Psoas muscle (tissue), 8 donors: ENCODE data around the gene ABCA1. TPM values are rescaled to one million over a fixed set of nuclear protein-coding genes. Genes with fewer than 3 reads are reported as not detected.
"Not testable (repeated sequence)": the region's sequence is repeated elsewhere in the genome, so short reads cannot be mapped to it uniquely, and the experiment has no call there.

Experiments used
- ATAC-seq, 4 donors: fragments of 200-7000 bp; cut with Tn5 transposase; one replicate each; pipeline ENCODE4 v1.9.1; 2020; ENCODE audit warnings: moderate library complexity in 3 of 4, mild to moderate bottlenecking in 2 of 4
- DNase-seq, 2 donors: peaks; one replicate each; pipeline ENCODE4 v3.0.0-alpha.2; 2020
- H3K27ac ChIP-seq: fragments of 200-600 bp; one replicate; pipeline ENCODE4 v1.8.0; 2022
- H3K27me3 ChIP-seq, 3 donors: fragments of 200-600 bp in 1 of 3; one replicate each; pipeline versions ENCODE4 v1.6.1 to v1.8.0; 2013 to 2022; ENCODE audit warnings: low read length in 2 of 3, mild to moderate bottlenecking in 2 of 3, moderate library complexity in 1 of 3; ENCODE audit not compliant: insufficient read depth in 3 of 3
- H3K36me3 ChIP-seq, 2 donors: fragments of 200-600 bp in 1 of 2; one replicate each; pipeline versions ENCODE4 v1.6.1 to v1.8.0; 2013 to 2022; ENCODE audit warnings: low read depth in 1 of 2, mild to moderate bottlenecking in 1 of 2, moderate library complexity in 1 of 2; ENCODE audit not compliant: insufficient read depth in 1 of 2
- H3K4me1 ChIP-seq: fragments of 200-600 bp; one replicate; pipeline ENCODE4 v1.8.0; 2022
- H3K4me3 ChIP-seq: fragments of 200-600 bp; one replicate; pipeline ENCODE4 v1.8.0; 2022; ENCODE audit warnings: mild to moderate bottlenecking
- H3K9me3 ChIP-seq: fragments of 200-600 bp; one replicate; pipeline ENCODE4 v1.8.0; 2022
- CTCF ChIP-seq: fragments of 200-600 bp; IDR thresholded peaks from one replicate; pipeline ENCODE4 v1.8.0; 2022; ENCODE audit warnings: antibody characterized with exemption
- WGBS, 3 donors: extraction: QIAGEN DNeasy Blood & Tissue Kit; methylation state at CpG; one replicate each; pipeline versions ENCODE4 v1.1.6 to v1.1.7; 2013; 5-methylcytosine and 5-hydroxymethylcytosine counted together
- intact Hi-C, 2 donors: fragments of 100-400 bp; cut with DNase I; formaldehyde crosslinking; loops; one replicate each; pipeline versions ENCODE4 v1.11.0 to v1.14.2; 2022
- polyA plus RNA-seq, 3 donors: library from polyadenylated mRNA; stranded (reverse); fragments of 200-250 nt; gene quantifications; one replicate each; pipeline ENCODE4 v1.2.3, GENCODE V29; 2013
- total RNA-seq, 4 donors: library from RNA; stranded (reverse); fragmentation: NEBNext Ultra II Directional in 2 of 4; extraction: Animal tissue kit (Norgen Biotek cat#: 25700) in 2 of 4; gene quantifications; one replicate each; pipeline versions ENCODE4 v1.2.1 to v1.2.4, GENCODE V29; 2021 to 2023
- donor health status: healthy with polysubstance abuse.
- donor health status: DM: no; HTN: no; CAD: no; lungs with moderate emphysema.
- donor health status: Bipolar disorder and iron deficiency.
- donor health status: healthy.
- donor health status: DM: yes; HTN: yes; CAD: no.
- donor health status: DM: no; HTN: no; CAD: no.
- donor health status: DM: no; HTN: no; CAD: no.
- donor health status: DM: yes; HTN: yes; CAD: no.

ABCA1 gene
- total and polyA plus RNA-seq, 7 donors: 1.9 to 26.1 (median 8.2) TPM

GRCh38 chr9:104774831-104775573 lies 153.0 kb downstream of the ABCA1 start:
- peaks cover 52% of the 10 kb centered on the region for H3K4me1 ChIP-seq
- TF ChIP-seq CTCF: no peak
- peak; percentile 81 to 90 (median 85) for ATAC-seq
- H3K36me3 ChIP-seq: peaks cover 0 to 22% of the 10 kb centered on the region in 2 donors
- H3K27me3 ChIP-seq: no peaks in the 10 kb centered on the region
- peak overlapping the region; percentile 52 for H3K4me3 ChIP-seq
- H3K9me3 ChIP-seq: no peaks in the 10 kb centered on the region
- peak overlapping the region; percentile 81 for H3K27ac ChIP-seq
- DNase-seq: no peak
- intact Hi-C loops: no loop called here
- 48 to 61% (median 50%) methylated on average over 11 of the region's 11 CpGs for WGBS, 3 donors

GRCh38 chr9:104774132-104774531 lies 153.8 kb downstream of the ABCA1 start:
- 24 to 33% (median 25%) methylated on average over 1 of the region's 1 CpG for WGBS, 3 donors
- Histone ChIP-seq H3K9me3 (no peaks in the 10 kb centered on the region), H3K27ac (peak overlapping the region; percentile 81), H3K4me1 (peaks cover 52% of the 10 kb centered on the region), H3K36me3 (peaks cover 0 to 15% of the 10 kb centered on the region in 2 donors), H3K4me3 (peak overlapping the region; percentile 52), H3K27me3 (no peaks in the 10 kb centered on the region)
- intact Hi-C loops: no loop called here
- no peak for TF ChIP-seq CTCF
- DNase-seq (no peak), ATAC-seq (peak in 3 of 4 donors; percentile 34 to 63 (median 48))

- H3K4me1 ChIP-seq: peaks cover 50% of the 10 kb centered on the region
- H3K27ac ChIP-seq: peak overlapping the region; percentile 81
- peaks cover 0 to 17% of the 10 kb centered on the region in 2 donors for H3K36me3 ChIP-seq
- H3K27me3 ChIP-seq: no peaks in the 10 kb centered on the region
- DNase-seq (no peak), ATAC-seq (peak; percentile 56 to 77 (median 68))
- no peak for TF ChIP-seq CTCF
- WGBS, 3 donors: 18 to 31% (median 20%) methylated on average over 5 of the region's 5 CpGs
- H3K9me3 ChIP-seq: no peaks in the 10 kb centered on the region
- intact Hi-C loops: no loop called here
- H3K4me3 ChIP-seq: peak overlapping the region; percentile 52
Measured at GRCh38 chr9:104772714-104773510, 155.0 kb downstream of the ABCA1 start.

- Histone ChIP-seq H3K4me1 (peaks cover 32% of the 10 kb centered on the region), H3K27ac (peak overlapping the region; percentile 56), H3K27me3 (no peaks in the 10 kb centered on the region), H3K9me3 (no peaks in the 10 kb centered on the region), H3K36me3 (peaks cover 0 to 17% of the 10 kb centered on the region in 2 donors), H3K4me3 (no peak overlapping the region)
- no peak for TF ChIP-seq CTCF
- 80 to 86% (median 81%) methylated on average over 2 of the region's 2 CpGs for WGBS, 3 donors
- no peak for ATAC-seq
- DNase-seq: no peak
- intact Hi-C loops: no loop called here
Measured at GRCh38 chr9:104769655-104770054, 158.3 kb downstream of the ABCA1 start.

GRCh38 chr9:104769029-104769428 lies 158.9 kb downstream of the ABCA1 start:
- Histone ChIP-seq H3K36me3 (peaks cover 0 to 17% of the 10 kb centered on the region in 2 donors), H3K4me1 (peaks cover 29% of the 10 kb centered on the region)
- H3K27me3 ChIP-seq, H3K9me3 ChIP-seq, ATAC-seq, intact Hi-C loops, DNase-seq, H3K27ac ChIP-seq, H3K4me3 ChIP-seq: not testable (repeated sequence)
- 96 to 98% (median 97%) methylated on average over 11 to 12 of the region's 12 CpGs for WGBS, 3 donors
